ENCODE results near the gene ZBED2.

The ZBED2 gene

GRCh38 chr3:111617406-111617805, 22.3 kb upstream of the ZBED2 start:
- no peaks in the 10 kb centered on the region for H3K36me3 ChIP-seq (ENCODE audit: control insufficient read depth, insufficient read depth, low read length)
- no peak overlapping the region for H3K27ac ChIP-seq (ENCODE audit: low read depth, low read length, severe bottlenecking)
- no peaks in the 10 kb centered on the region for H3K4me1 ChIP-seq (ENCODE audit: control insufficient read depth, insufficient read depth, low read length, poor library complexity, severe bottlenecking)
- no peak overlapping the region for H3K4me3 ChIP-seq (ENCODE audit: extremely low read depth, insufficient read depth, low read length, poor library complexity, severe bottlenecking)
- peaks cover 14% of the 10 kb centered on the region for H3K9me3 ChIP-seq (ENCODE audit: control insufficient read depth, low read length)
- 75% methylated on average over 1 of the region's 3 CpGs; no CpG with 5 or more reads in 1 of the 2 experiments for WGBS, 2 experiments (ENCODE audit: insufficient coverage in 2 of 2)

GRCh38 chr3:111616417-111617105, 21.4 kb upstream of the ZBED2 start:
- no peak overlapping the region for H3K4me3 ChIP-seq (ENCODE audit: extremely low read depth, insufficient read depth, low read length, poor library complexity, severe bottlenecking)
- H3K27ac ChIP-seq (ENCODE audit: low read depth, low read length, severe bottlenecking): no peak overlapping the region
- peaks cover 14% of the 10 kb centered on the region for H3K9me3 ChIP-seq (ENCODE audit: control insufficient read depth, low read length)
- WGBS, 2 experiments (ENCODE audit: insufficient coverage in 2 of 2): 85 to 96% methylated on average over 3 of the region's 6 CpGs
- no peaks in the 10 kb centered on the region for H3K4me1 ChIP-seq (ENCODE audit: control insufficient read depth, insufficient read depth, low read length, poor library complexity, severe bottlenecking)
- no peaks in the 10 kb centered on the region for H3K36me3 ChIP-seq (ENCODE audit: control insufficient read depth, insufficient read depth, low read length)

GRCh38 chr3:111615880-111616279, 20.7 kb upstream of the ZBED2 start:
- Histone ChIP-seq H3K9me3 (ENCODE audit: control insufficient read depth, low read length) (peaks cover 14% of the 10 kb centered on the region), H3K4me3 (ENCODE audit: extremely low read depth, insufficient read depth, low read length, poor library complexity, severe bottlenecking) (no peak overlapping the region), H3K27ac (ENCODE audit: low read depth, low read length, severe bottlenecking) (no peak overlapping the region), H3K36me3 (ENCODE audit: control insufficient read depth, insufficient read depth, low read length) (no peaks in the 10 kb centered on the region), H3K4me1 (ENCODE audit: control insufficient read depth, insufficient read depth, low read length, poor library complexity, severe bottlenecking) (no peaks in the 10 kb centered on the region)
- 78 to 80% methylated on average over 1 to 2 of the region's 3 CpGs for WGBS, 2 experiments (ENCODE audit: insufficient coverage in 2 of 2)

- Histone ChIP-seq H3K9me3 (ENCODE audit: control insufficient read depth, low read length) (peaks cover 14% of the 10 kb centered on the region), H3K27ac (ENCODE audit: low read depth, low read length, severe bottlenecking) (no peak overlapping the region), H3K4me1 (ENCODE audit: control insufficient read depth, insufficient read depth, low read length, poor library complexity, severe bottlenecking) (no peaks in the 10 kb centered on the region), H3K36me3 (ENCODE audit: control insufficient read depth, insufficient read depth, low read length) (no peaks in the 10 kb centered on the region), H3K4me3 (ENCODE audit: extremely low read depth, insufficient read depth, low read length, poor library complexity, severe bottlenecking) (no peak overlapping the region)
- WGBS, 2 experiments (ENCODE audit: insufficient coverage in 2 of 2): 78 to 100% methylated on average over 1 of the region's 1 CpG
These were observed 18.1 kb upstream of the ZBED2 start for GRCh38 chr3:111613294-111613693.

GRCh38 chr3:111610612-111611054, 15.5 kb upstream of the ZBED2 start:
- H3K36me3 ChIP-seq (ENCODE audit: control insufficient read depth, insufficient read depth, low read length): no peaks in the 10 kb centered on the region
- 85 to 97% methylated on average over 7 of the region's 8 CpGs for WGBS, 2 experiments (ENCODE audit: insufficient coverage in 2 of 2)
- H3K4me3 ChIP-seq (ENCODE audit: extremely low read depth, insufficient read depth, low read length, poor library complexity, severe bottlenecking): no peak overlapping the region
- H3K9me3 ChIP-seq (ENCODE audit: control insufficient read depth, low read length): no peaks in the 10 kb centered on the region
- no peak overlapping the region for H3K27ac ChIP-seq (ENCODE audit: low read depth, low read length, severe bottlenecking)
- no peaks in the 10 kb centered on the region for H3K4me1 ChIP-seq (ENCODE audit: control insufficient read depth, insufficient read depth, low read length, poor library complexity, severe bottlenecking)

- Histone ChIP-seq H3K36me3 (ENCODE audit: control insufficient read depth, insufficient read depth, low read length) (no peaks in the 10 kb centered on the region), H3K27ac (ENCODE audit: low read depth, low read length, severe bottlenecking) (no peak overlapping the region), H3K9me3 (ENCODE audit: control insufficient read depth, low read length) (no peaks in the 10 kb centered on the region), H3K4me1 (ENCODE audit: control insufficient read depth, insufficient read depth, low read length, poor library complexity, severe bottlenecking) (no peaks in the 10 kb centered on the region), H3K4me3 (ENCODE audit: extremely low read depth, insufficient read depth, low read length, poor library complexity, severe bottlenecking) (no peak overlapping the region)
- WGBS, 2 experiments (ENCODE audit: insufficient coverage in 2 of 2): 89 to 96% methylated on average over 3 to 4 of the region's 5 CpGs
These were observed 15.0 kb upstream of the ZBED2 start for GRCh38 chr3:111610189-111610588.

GRCh38 chr3:111609700-111610099, 14.6 kb upstream of the ZBED2 start:
- no peak overlapping the region for H3K4me3 ChIP-seq (ENCODE audit: extremely low read depth, insufficient read depth, low read length, poor library complexity, severe bottlenecking)
- H3K9me3 ChIP-seq (ENCODE audit: control insufficient read depth, low read length): no peaks in the 10 kb centered on the region
- no peaks in the 10 kb centered on the region for H3K36me3 ChIP-seq (ENCODE audit: control insufficient read depth, insufficient read depth, low read length)
- H3K27ac ChIP-seq (ENCODE audit: low read depth, low read length, severe bottlenecking): no peak overlapping the region
- 81 to 93% methylated on average over 2 of the region's 2 CpGs for WGBS, 2 experiments (ENCODE audit: insufficient coverage in 2 of 2)
- H3K4me1 ChIP-seq (ENCODE audit: control insufficient read depth, insufficient read depth, low read length, poor library complexity, severe bottlenecking): no peaks in the 10 kb centered on the region

- WGBS, 2 experiments (ENCODE audit: insufficient coverage in 2 of 2): no CpG with 5 or more reads among the region's 2 CpGs
- H3K4me3 ChIP-seq (ENCODE audit: extremely low read depth, insufficient read depth, low read length, poor library complexity, severe bottlenecking): no peak overlapping the region
- no peaks in the 10 kb centered on the region for H3K9me3 ChIP-seq (ENCODE audit: control insufficient read depth, low read length)
- H3K4me1 ChIP-seq (ENCODE audit: control insufficient read depth, insufficient read depth, low read length, poor library complexity, severe bottlenecking): no peaks in the 10 kb centered on the region
- H3K36me3 ChIP-seq (ENCODE audit: control insufficient read depth, insufficient read depth, low read length): no peaks in the 10 kb centered on the region
- no peak overlapping the region for H3K27ac ChIP-seq (ENCODE audit: low read depth, low read length, severe bottlenecking)
These were observed 13.2 kb upstream of the ZBED2 start for GRCh38 chr3:111608383-111608782.

GRCh38 chr3:111607240-111607920, 12.2 kb upstream of the ZBED2 start:
- H3K27ac ChIP-seq (ENCODE audit: low read depth, low read length, severe bottlenecking): no peak overlapping the region
- WGBS, 2 experiments (ENCODE audit: insufficient coverage in 2 of 2): 94 to 100% methylated on average over 1 to 2 of the region's 3 CpGs
- H3K4me3 ChIP-seq (ENCODE audit: extremely low read depth, insufficient read depth, low read length, poor library complexity, severe bottlenecking): no peak overlapping the region
- H3K4me1 ChIP-seq (ENCODE audit: control insufficient read depth, insufficient read depth, low read length, poor library complexity, severe bottlenecking): no peaks in the 10 kb centered on the region
- H3K9me3 ChIP-seq (ENCODE audit: control insufficient read depth, low read length): no peaks in the 10 kb centered on the region
- H3K36me3 ChIP-seq (ENCODE audit: control insufficient read depth, insufficient read depth, low read length): no peaks in the 10 kb centered on the region

GRCh38 chr3:111605493-111605892, 10.3 kb upstream of the ZBED2 start:
- Histone ChIP-seq H3K36me3 (ENCODE audit: control insufficient read depth, insufficient read depth, low read length) (no peaks in the 10 kb centered on the region), H3K4me3 (ENCODE audit: extremely low read depth, insufficient read depth, low read length, poor library complexity, severe bottlenecking) (no peak overlapping the region), H3K9me3 (ENCODE audit: control insufficient read depth, low read length) (no peaks in the 10 kb centered on the region), H3K4me1 (ENCODE audit: control insufficient read depth, insufficient read depth, low read length, poor library complexity, severe bottlenecking) (no peaks in the 10 kb centered on the region), H3K27ac (ENCODE audit: low read depth, low read length, severe bottlenecking) (no peak overlapping the region)
- 83% methylated on average over 1 of the region's 2 CpGs; no CpG with 5 or more reads in 1 of the 2 experiments for WGBS, 2 experiments (ENCODE audit: insufficient coverage in 2 of 2)

- Histone ChIP-seq H3K36me3 (ENCODE audit: control insufficient read depth, insufficient read depth, low read length) (no peaks in the 10 kb centered on the region), H3K4me1 (ENCODE audit: control insufficient read depth, insufficient read depth, low read length, poor library complexity, severe bottlenecking) (no peaks in the 10 kb centered on the region), H3K27ac (ENCODE audit: low read depth, low read length, severe bottlenecking) (no peak overlapping the region), H3K9me3 (ENCODE audit: control insufficient read depth, low read length) (no peaks in the 10 kb centered on the region), H3K4me3 (ENCODE audit: extremely low read depth, insufficient read depth, low read length, poor library complexity, severe bottlenecking) (no peak overlapping the region)
These were observed 9.9 kb upstream of the ZBED2 start for GRCh38 chr3:111605018-111605417.
